Measurements from ENCODE around the gene PACS1. TPM values are rescaled to one million over a fixed set of nuclear protein-coding genes. Genes with fewer than 3 reads are reported as not detected.

Gene PACS1
- total RNA-seq, 1 donor from 2014 or later, result 86.9 TPM

GRCh38 chr11:66261578-66261977 is 191.5 kb downstream of the PACS1 start:
- Mint-ChIP-seq H3K27ac (ENCODE audit: unreplicated experiment) (no peak overlapping the region), H3K4me3 (ENCODE audit: unreplicated experiment) (no peak overlapping the region), H3K4me1 (ENCODE audit: low read depth, unreplicated experiment) (peaks cover 3% of the 10 kb centered on the region), H3K9me3 (ENCODE audit: unreplicated experiment) (no peaks in the 10 kb centered on the region), H3K27me3 (ENCODE audit: low read depth, unreplicated experiment) (no peaks in the 10 kb centered on the region), H3K36me3 (ENCODE audit: low read depth, unreplicated experiment) (peaks cover 22% of the 10 kb centered on the region)
- H3K4me2 ChIP-seq (ENCODE audit: low read length), result no peak overlapping the region
- no peak overlapping the region for H3K27ac ChIP-seq (ENCODE audit: low read depth, low read length)
- no peak overlapping the region for H2AFZ ChIP-seq (ENCODE audit: low read depth, low read length)
- DNase-seq (ENCODE audit: low read depth), result no peak
- peaks cover 11% of the 10 kb centered on the region for H3K36me3 ChIP-seq (ENCODE audit: insufficient read depth, low read length)
- H3K79me2 ChIP-seq (ENCODE audit: insufficient read depth, low read length), result peaks cover 25% of the 10 kb centered on the region
- H3K9me3 ChIP-seq (ENCODE audit: insufficient read depth, low read depth, low read length), result no peaks in the 10 kb centered on the region
- FAIRE-seq, result no peak
- H3K4me3 ChIP-seq (ENCODE audit: insufficient read depth, low read depth, low read length), result no peak overlapping the region
- peaks cover 16% of the 10 kb centered on the region for H3K4me1 ChIP-seq (ENCODE audit: insufficient read depth, low read length)
- no peaks in the 10 kb centered on the region for H3K27me3 ChIP-seq (ENCODE audit: insufficient read depth, low read length)
- H3K9ac ChIP-seq (ENCODE audit: low read length), result no peak overlapping the region
- peaks cover 54% of the 10 kb centered on the region for H4K20me1 ChIP-seq (ENCODE audit: insufficient read depth, low read length)
- TF ChIP-seq CTCF (IDR thresholded peaks at IDR 0.05; ENCODE audit: insufficient read depth, low read depth, low read length) (no peak), EZH2 (IDR thresholded peaks at IDR 0.05; ENCODE audit: insufficient read depth, low read length) (no peak)

GRCh38 chr11:66262191-66262590 is 192.1 kb downstream of the PACS1 start:
- H3K4me3 Mint-ChIP-seq (ENCODE audit: unreplicated experiment), result no peak overlapping the region
- FAIRE-seq, result no peak
- H3K36me3 ChIP-seq (ENCODE audit: insufficient read depth, low read length), result peaks cover 11% of the 10 kb centered on the region

More at GRCh38 chr11:66262191-66262590, 192.1 kb downstream of the PACS1 start:
- Mint-ChIP-seq H3K27me3 (ENCODE audit: low read depth, unreplicated experiment) (no peaks in the 10 kb centered on the region), H3K9me3 (ENCODE audit: unreplicated experiment) (no peaks in the 10 kb centered on the region), H3K27ac (ENCODE audit: unreplicated experiment) (no peak overlapping the region), H3K36me3 (ENCODE audit: low read depth, unreplicated experiment) (peaks cover 25% of the 10 kb centered on the region), H3K4me1 (ENCODE audit: low read depth, unreplicated experiment) (peaks cover 3% of the 10 kb centered on the region)
- H4K20me1 ChIP-seq (ENCODE audit: insufficient read depth, low read length), result peaks cover 54% of the 10 kb centered on the region
- no peak overlapping the region for H3K4me2 ChIP-seq (ENCODE audit: low read length)
- peaks cover 25% of the 10 kb centered on the region for H3K79me2 ChIP-seq (ENCODE audit: insufficient read depth, low read length)
- peaks cover 15% of the 10 kb centered on the region for H3K4me1 ChIP-seq (ENCODE audit: insufficient read depth, low read length)
- TF ChIP-seq CTCF (IDR thresholded peaks at IDR 0.05; ENCODE audit: insufficient read depth, low read depth, low read length) (no peak), EZH2 (IDR thresholded peaks at IDR 0.05; ENCODE audit: insufficient read depth, low read length) (no peak)
- H3K9ac ChIP-seq (ENCODE audit: low read length), result no peak overlapping the region
- no peak overlapping the region for H2AFZ ChIP-seq (ENCODE audit: low read depth, low read length)
- DNase-seq (ENCODE audit: low read depth), result no peak
- no peaks in the 10 kb centered on the region for H3K9me3 ChIP-seq (ENCODE audit: insufficient read depth, low read depth, low read length)
- H3K4me3 ChIP-seq (ENCODE audit: insufficient read depth, low read depth, low read length), result no peak overlapping the region
- no peak overlapping the region for H3K27ac ChIP-seq (ENCODE audit: low read depth, low read length)
- no peaks in the 10 kb centered on the region for H3K27me3 ChIP-seq (ENCODE audit: insufficient read depth, low read length)

Measured in astrocyte (in vitro differentiated cells and primary cell).